HUDEP-2 (cell line): Measurements from ENCODE around the gene PKM.
A peak's percentile ranks its signal among the peaks of the same experiment; 100 is the strongest.

Experiments used
- DNase-seq, 76 experiments: peaks; one replicate each; lab custom pipeline; 2025; ENCODE audit not compliant: unreplicated experiment in 76 of 76; lab: John Stamatoyannopoulos, UW

Gene PKM

GRCh38 chr15:72236381-72237003 is 5.5 kb upstream of the PKM start:
- no peak for DNase-seq

GRCh38 chr15:72235298-72235697 is 4.3 kb upstream of the PKM start:
- no peak for DNase-seq

GRCh38 chr15:72233769-72234168 is 2.8 kb upstream of the PKM start:
- no peak for DNase-seq

GRCh38 chr15:72231833-72232478 is 966 bp upstream of the PKM start:
- DNase-seq: peak in 72 of 76 experiments; percentile 10 to 87 (median 58)

- peak in 20 of 76 experiments; percentile 1 to 42 (median 20) for DNase-seq
Measured at GRCh38 chr15:72230197-72231065, 559 bp downstream of the PKM start.

- DNase-seq: no peak
Measured at GRCh38 chr15:72229947-72230196, 1.1 kb downstream of the PKM start.

- DNase-seq: no peak
Measured at GRCh38 chr15:72229076-72229946, 1.7 kb downstream of the PKM start.

- no peak for DNase-seq
Measured at GRCh38 chr15:72227720-72228119, 3.3 kb downstream of the PKM start.

GRCh38 chr15:72227192-72227586 is 3.8 kb downstream of the PKM start:
- DNase-seq: peak in 1 of 76 experiments; percentile 2

- DNase-seq: no peak
Measured at GRCh38 chr15:72223278-72223677, 7.7 kb downstream of the PKM start.

GRCh38 chr15:72222393-72222792 is 8.6 kb downstream of the PKM start:
- DNase-seq: no peak

- DNase-seq: no peak
Measured at GRCh38 chr15:72220687-72221086, 10.3 kb downstream of the PKM start.

- no peak for DNase-seq
Measured at GRCh38 chr15:72217216-72217615, 13.8 kb downstream of the PKM start.

GRCh38 chr15:72216079-72216478 is 14.9 kb downstream of the PKM start:
- DNase-seq: no peak

GRCh38 chr15:72207558-72208085 is 23.4 kb downstream of the PKM start:
- no peak for DNase-seq

- DNase-seq: no peak
Measured at GRCh38 chr15:72206677-72207000, 24.4 kb downstream of the PKM start.

- DNase-seq: no peak
Measured at GRCh38 chr15:72205896-72206676, 24.9 kb downstream of the PKM start.

GRCh38 chr15:72205273-72205672 is 25.7 kb downstream of the PKM start:
- DNase-seq: no peak

- no peak for DNase-seq
Measured at GRCh38 chr15:72203507-72203837, 27.5 kb downstream of the PKM start.

GRCh38 chr15:72202801-72203506 is 28.0 kb downstream of the PKM start:
- DNase-seq: no peak
